ENCODE data around the gene NEURL1.

DNA sequence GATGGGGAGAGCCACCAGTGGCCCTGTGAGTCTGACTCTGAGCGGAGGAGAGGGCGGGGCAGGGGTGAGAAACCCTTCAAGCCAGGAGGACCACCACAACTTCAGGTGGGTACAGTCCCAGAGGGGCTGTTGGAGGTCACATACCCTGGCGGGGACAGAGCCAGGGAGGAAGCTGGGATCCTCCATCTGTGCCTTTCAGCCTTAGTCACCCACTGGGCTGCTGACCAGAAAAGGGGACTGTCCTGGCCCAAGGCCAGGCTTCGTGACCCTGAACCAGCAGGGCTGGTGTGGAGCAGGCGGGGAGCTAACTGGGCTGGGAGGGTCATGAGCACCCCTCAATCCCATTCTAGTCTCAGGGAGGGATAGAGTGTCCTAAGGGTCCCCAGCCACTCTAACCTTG lies 13.0 kb upstream of the NEURL1 start:
- no peak for TF ChIP-seq EZH2phosphoT487 (IDR thresholded peaks at IDR 0.05; ENCODE audit: low read depth, severe bottlenecking, unreplicated experiment)
- TF ChIP-seq, protein P1, sequence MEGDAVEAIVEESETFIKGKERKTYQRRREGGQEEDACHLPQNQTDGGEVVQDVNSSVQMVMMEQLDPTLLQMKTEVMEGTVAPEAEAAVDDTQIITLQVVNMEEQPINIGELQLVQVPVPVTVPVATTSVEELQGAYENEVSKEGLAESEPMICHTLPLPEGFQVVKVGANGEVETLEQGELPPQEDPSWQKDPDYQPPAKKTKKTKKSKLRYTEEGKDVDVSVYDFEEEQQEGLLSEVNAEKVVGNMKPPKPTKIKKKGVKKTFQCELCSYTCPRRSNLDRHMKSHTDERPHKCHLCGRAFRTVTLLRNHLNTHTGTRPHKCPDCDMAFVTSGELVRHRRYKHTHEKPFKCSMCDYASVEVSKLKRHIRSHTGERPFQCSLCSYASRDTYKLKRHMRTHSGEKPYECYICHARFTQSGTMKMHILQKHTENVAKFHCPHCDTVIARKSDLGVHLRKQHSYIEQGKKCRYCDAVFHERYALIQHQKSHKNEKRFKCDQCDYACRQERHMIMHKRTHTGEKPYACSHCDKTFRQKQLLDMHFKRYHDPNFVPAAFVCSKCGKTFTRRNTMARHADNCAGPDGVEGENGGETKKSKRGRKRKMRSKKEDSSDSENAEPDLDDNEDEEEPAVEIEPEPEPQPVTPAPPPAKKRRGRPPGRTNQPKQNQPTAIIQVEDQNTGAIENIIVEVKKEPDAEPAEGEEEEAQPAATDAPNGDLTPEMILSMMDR (IDR thresholded peaks at IDR 0.05; ENCODE audit: poor library complexity): no peak
- TF ChIP-seq EZH2 (IDR thresholded peaks at IDR 0.05; ENCODE audit: borderline replicate concordance): no peak

Data from hepatocyte (in vitro differentiated cells).